HG03442 (cell line): ENCODE results near the gene COL4A5.
"Not testable (repeated sequence)": the region's sequence is repeated elsewhere in the genome, so short reads cannot be mapped to it uniquely, and the experiment has no call there.

Experiments
- ATAC-seq: cut with Tn5 transposase; IDR thresholded peaks from one replicate; pipeline ENCODE4 v1.9.1; 2021; ENCODE audit warnings: mild to moderate bottlenecking, moderate library complexity; ENCODE audit not compliant: unreplicated experiment

Gene COL4A5

DNA sequence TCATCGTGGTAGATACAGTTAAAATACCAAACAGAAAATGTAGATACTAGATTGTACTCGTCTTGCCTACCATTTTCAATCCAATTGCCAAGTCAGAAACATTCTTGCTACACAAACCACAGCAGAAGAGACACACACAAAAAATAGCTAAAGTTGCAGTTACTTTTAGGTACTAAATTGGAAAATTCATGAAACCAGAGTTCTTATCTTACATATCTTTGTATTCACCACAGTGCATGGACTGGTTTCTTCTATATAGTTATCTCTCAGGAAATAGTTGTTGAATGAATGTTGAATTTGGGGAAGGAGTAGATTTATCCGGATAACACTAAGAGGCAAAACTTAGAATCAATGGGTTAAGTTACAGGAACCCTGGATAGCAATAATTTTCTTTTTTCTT is 14.2 kb downstream of the COL4A5 start:
- ATAC-seq, result no peak

GRCh38 chrX:108456971-108457477 is 17.4 kb downstream of the COL4A5 start:
- no peak for ATAC-seq

DNA sequence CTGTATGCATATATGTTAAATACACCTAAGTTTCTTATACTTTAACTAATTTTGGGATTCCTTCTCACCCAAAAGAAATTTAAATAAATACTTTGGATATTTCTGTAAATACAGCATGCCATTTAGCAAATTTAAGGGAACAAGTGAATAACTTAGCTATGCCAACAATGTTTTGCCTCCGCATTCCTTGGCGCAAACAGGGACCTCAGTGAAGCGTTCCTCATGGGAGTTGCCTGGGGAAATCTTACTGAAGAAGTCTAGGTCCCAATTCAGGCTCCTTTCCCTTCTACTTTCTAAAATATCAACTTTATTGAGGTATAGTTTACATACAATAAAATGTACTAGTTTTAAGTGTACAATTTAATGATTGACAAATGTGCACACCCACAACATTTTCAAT is 25.0 kb downstream of the COL4A5 start:
- no peak for ATAC-seq

DNA sequence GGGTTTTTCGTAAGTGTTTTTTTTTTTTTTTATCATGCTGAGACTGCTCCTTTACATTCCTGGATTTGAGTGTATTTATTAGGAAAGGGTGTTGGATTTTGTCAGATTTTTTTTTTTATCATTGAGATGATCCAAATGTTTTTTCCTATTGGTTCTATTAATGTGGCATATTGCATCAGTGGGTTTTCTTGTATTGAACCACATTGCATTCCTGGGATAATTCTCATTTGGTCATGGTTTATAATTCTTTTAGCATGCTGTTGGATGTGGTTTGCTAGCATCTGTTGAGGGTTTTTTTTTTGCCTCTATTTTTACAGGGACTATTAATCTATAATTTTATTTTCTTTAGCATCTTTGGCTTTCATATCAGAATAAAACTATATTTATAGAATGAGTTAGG is 28.8 kb downstream of the COL4A5 start:
- ATAC-seq, result no peak

GRCh38 chrX:108473979-108474378 is 34.3 kb downstream of the COL4A5 start:
- ATAC-seq, result no peak

- not testable (repeated sequence) for ATAC-seq
Observed at GRCh38 chrX:108481528-108481927, 41.9 kb downstream of the COL4A5 start.

DNA sequence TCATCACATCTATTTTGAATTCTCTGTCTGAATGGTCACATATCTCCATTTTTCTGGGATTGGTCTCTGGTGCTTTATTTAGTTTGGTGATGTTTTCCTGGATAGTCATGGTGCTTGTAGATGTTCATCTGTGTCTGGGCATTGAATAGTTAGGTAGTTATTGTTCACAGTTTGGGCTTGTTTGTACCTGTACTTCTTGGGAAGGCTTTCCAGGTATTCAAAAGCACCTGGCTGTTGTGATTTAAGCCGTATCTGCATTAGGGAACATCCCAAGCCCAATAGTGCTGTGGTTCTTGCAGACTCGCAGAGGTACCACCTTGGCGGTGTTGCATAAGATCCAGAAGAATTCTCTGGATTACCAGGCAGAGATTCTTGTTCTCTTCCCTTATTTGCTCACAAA is 44.6 kb downstream of the COL4A5 start:
- no peak for ATAC-seq

- ATAC-seq, result no peak
Observed at GRCh38 chrX:108485960-108486359, 46.3 kb downstream of the COL4A5 start.

- no peak for ATAC-seq
Observed at GRCh38 chrX:108494406-108495090, 54.9 kb downstream of the COL4A5 start.

- ATAC-seq, result no peak
Observed at GRCh38 chrX:108511721-108512120, 72.1 kb downstream of the COL4A5 start.

GRCh38 chrX:108516184-108516583 is 76.5 kb downstream of the COL4A5 start:
- no peak for ATAC-seq

- no peak for ATAC-seq
Observed at GRCh38 chrX:108527724-108528123, 88.1 kb downstream of the COL4A5 start.

- peak; percentile 73 for ATAC-seq
Observed at GRCh38 chrX:108537005-108537404, 97.4 kb downstream of the COL4A5 start.

- ATAC-seq, result no peak
Observed at GRCh38 chrX:108541286-108541685, 101.6 kb downstream of the COL4A5 start.

DNA sequence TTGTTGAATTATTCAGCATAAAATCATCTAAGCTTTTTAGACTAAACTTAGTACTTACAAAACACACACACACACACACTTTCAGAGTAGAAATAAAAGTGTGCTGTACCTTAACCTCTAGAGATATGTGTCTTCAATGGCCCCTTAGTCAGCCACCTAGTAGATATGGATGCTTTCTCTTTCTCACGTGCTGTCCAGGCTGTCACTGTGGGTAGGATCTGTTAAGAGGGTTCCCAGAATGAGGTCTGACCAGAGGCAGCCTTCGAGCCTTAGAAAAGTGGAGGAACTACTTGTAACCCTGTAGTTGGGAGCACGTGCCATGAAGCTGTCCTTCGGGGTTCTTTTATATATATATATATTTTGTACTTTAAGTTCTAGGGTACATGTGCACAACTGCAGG is 117.9 kb downstream of the COL4A5 start:
- ATAC-seq, result no peak

- no peak for ATAC-seq
Observed at GRCh38 chrX:108558217-108558616, 118.6 kb downstream of the COL4A5 start.

GRCh38 chrX:108573136-108573535 is 133.5 kb downstream of the COL4A5 start:
- no peak for ATAC-seq

- no peak for ATAC-seq
Observed at GRCh38 chrX:108582151-108582550, 142.5 kb downstream of the COL4A5 start.

DNA sequence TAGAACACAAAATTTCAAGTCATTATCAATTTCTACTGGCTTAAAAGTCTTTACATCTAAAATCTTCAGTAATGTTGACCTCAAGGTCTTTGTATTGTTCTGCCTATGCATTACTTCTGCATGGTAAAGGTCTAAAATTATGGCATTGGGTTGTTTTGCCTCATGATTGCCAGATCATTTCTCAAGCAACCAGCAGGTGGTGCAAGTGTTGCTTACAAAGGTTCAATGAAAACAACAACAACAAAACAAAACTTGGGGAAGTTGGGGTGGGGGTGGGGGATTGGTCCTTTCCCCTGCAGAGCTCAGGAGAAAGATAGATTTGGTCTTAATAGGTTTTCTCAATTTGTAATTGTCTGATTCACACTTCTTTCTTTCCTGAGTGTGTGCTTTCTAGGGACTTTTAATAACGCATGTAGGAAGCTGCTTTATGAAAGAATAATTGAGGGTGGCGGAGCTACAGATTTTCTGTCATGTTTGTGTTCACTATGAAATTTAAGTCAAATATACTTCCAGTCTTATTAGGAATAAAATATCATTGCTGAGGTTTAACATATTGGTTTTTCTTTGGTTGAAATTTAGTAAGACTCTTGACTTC is 145.1 kb downstream of the COL4A5 start:
- ATAC-seq, result no peak

DNA sequence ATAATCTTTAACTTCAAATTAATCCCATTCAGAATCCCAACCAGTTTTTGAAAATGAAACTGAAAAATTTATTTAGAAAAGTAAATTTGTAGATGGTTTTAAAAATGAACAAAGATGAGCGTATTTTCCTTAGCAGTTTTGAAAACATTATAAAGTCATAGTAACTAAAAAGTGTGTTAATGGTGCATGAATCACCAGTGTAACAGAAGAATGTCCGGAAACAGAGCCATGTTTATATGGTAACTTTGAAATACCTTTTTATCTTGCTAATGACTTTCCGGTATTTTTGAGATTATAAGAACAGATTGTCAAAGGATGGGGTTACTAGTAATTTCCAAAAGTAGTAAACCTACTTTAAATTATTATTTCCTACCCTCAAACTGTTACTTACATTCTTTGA is 150.9 kb downstream of the COL4A5 start:
- no peak for ATAC-seq

DNA sequence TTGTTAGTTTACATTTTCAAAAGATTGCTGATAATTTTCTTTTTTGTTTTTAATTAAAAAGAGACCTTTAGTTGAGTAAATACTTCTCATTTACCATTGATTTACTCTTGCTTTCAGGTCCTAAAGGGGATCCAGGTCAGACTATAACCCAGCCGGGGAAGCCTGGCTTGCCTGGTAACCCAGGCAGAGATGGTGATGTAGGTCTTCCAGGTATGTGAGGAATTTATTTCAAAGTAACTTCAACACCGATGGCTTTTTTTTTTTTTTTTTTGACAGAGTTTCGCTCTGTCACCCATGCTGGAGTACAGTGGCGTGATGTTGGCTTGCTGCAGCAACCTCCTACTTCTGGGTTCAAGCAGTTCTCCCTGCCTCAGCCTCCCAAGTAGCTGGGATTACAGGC is 161.6 kb downstream of the COL4A5 start:
- no peak for ATAC-seq

GRCh38 chrX:108610141-108610540 is 170.5 kb downstream of the COL4A5 start:
- no peak for ATAC-seq

DNA sequence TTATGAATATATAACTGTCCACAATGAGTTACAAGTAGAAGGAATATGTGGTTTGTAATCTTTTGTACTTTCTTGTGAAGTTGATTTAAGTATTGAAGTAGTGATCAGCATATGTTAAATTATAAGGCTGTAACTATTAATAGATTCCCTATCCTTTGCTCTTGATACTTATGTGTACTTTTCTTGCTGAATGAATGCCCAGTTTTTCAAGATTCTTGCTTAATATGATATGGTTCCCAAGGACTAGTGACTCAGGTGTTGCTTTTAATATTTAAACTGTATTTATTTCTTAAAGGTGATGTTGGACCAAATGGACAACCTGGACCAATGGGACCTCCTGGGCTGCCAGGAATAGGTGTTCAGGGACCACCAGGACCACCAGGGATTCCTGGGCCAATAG is 175.0 kb downstream of the COL4A5 start:
- ATAC-seq, result no peak
